Activated CD4-positive, alpha-beta memory T cell treated with anti-CD3 and anti-CD28 coated beads, Interleukin-2, amount 10 ng/mL, durations not matched to agents 7 days and 5 days (primary cell): ENCODE data around the gene PLXNB1. TPM values are rescaled to one million over a fixed set of nuclear protein-coding genes. Genes with fewer than 3 reads are reported as not detected.

ENCODE experiments used
- CTCF ChIA-PET: fragments of 350-600 bp; sonication (Branson Sonifier 250); formaldehyde crosslinking; loops from one replicate; lab custom pipeline; 2021; ENCODE audit warnings: antibody characterized with exemption, inconsistent platforms; lab: Charles Lee
- POLR2A ChIA-PET: fragments of 350-600 bp; sonication (Branson Sonifier 250); formaldehyde crosslinking; loops from one replicate; lab custom pipeline; 2021; ENCODE audit warnings: antibody characterized with exemption; lab: Charles Lee
- DNase-seq: peaks from one replicate; pipeline ENCODE4 v3.0.0-alpha.2; 2020
- H3K27ac Mint-ChIP-seq: one replicate; pipeline ENCODE4 v1.8.0; 2021; ENCODE audit warnings: mild to moderate bottlenecking, mixed read lengths
- H3K27me3 Mint-ChIP-seq: one replicate; pipeline ENCODE4 v1.8.0; 2021; ENCODE audit warnings: mixed read lengths
- H3K36me3 Mint-ChIP-seq: one replicate; pipeline ENCODE4 v1.8.0; 2021; ENCODE audit warnings: low read depth, mixed read lengths
- H3K4me1 Mint-ChIP-seq: one replicate; pipeline ENCODE4 v1.8.0; 2021; ENCODE audit warnings: mixed read lengths
- H3K4me3 Mint-ChIP-seq: one replicate; pipeline ENCODE4 v1.8.0; 2021; ENCODE audit warnings: mild to moderate bottlenecking, mixed read lengths
- H3K9me3 Mint-ChIP-seq: one replicate; pipeline ENCODE4 v1.8.0; 2021; ENCODE audit warnings: mixed read lengths
- total RNA-seq, 2 experiments: library from RNA; stranded (reverse); gene quantifications; one replicate each; pipeline ENCODE4 v1.2.3, GENCODE V29; 2021

Gene PLXNB1
- total RNA-seq, 2 experiments from 2014 or later = 1.7 to 1.9 TPM

GRCh38 chr3:48367201-48367600 lies 62.7 kb downstream of the PLXNB1 start:
- Mint-ChIP-seq H3K27ac (no peak overlapping the region), H3K4me1 (no peaks in the 10 kb centered on the region), H3K36me3 (no peaks in the 10 kb centered on the region), H3K4me3 (no peak overlapping the region), H3K9me3 (peaks cover 9% of the 10 kb centered on the region), H3K27me3 (peaks cover 8% of the 10 kb centered on the region)
- DNase-seq = no peak
- POLR2A ChIA-PET = no interaction called here
- CTCF ChIA-PET = interaction anchor here (0.7 to 1.0 kb wide), 2 partner anchors 33 to 87 kb away, joined by 3 to 4 read pairs; no protein-coding TSS in a partner anchor

GRCh38 chr3:48364840-48365239 lies 65.0 kb downstream of the PLXNB1 start:
- DNase-seq = no peak
- H3K27ac Mint-ChIP-seq = no peak overlapping the region
- H3K4me1 Mint-ChIP-seq = no peaks in the 10 kb centered on the region
- H3K27me3 Mint-ChIP-seq = peaks cover 19% of the 10 kb centered on the region
- H3K9me3 Mint-ChIP-seq = peaks cover 11% of the 10 kb centered on the region
- ChIA-PET CTCF (no interaction called here), POLR2A (no interaction called here)
- H3K4me3 Mint-ChIP-seq = no peak overlapping the region
- H3K36me3 Mint-ChIP-seq = no peaks in the 10 kb centered on the region

GRCh38 chr3:48361928-48362327 lies 68.0 kb downstream of the PLXNB1 start:
- Mint-ChIP-seq H3K4me3 (no peak overlapping the region), H3K36me3 (no peaks in the 10 kb centered on the region), H3K9me3 (peaks cover 13% of the 10 kb centered on the region), H3K27me3 (peaks cover 28% of the 10 kb centered on the region), H3K4me1 (no peaks in the 10 kb centered on the region), H3K27ac (no peak overlapping the region)
- ChIA-PET POLR2A (no interaction called here), CTCF (no interaction called here)
- no peak for DNase-seq

- H3K27me3 Mint-ChIP-seq = peaks cover 34% of the 10 kb centered on the region
- H3K9me3 Mint-ChIP-seq = peaks cover 2% of the 10 kb centered on the region
- H3K36me3 Mint-ChIP-seq = no peaks in the 10 kb centered on the region
- DNase-seq = no peak
- H3K4me1 Mint-ChIP-seq = no peaks in the 10 kb centered on the region
- CTCF ChIA-PET = no interaction called here
- H3K4me3 Mint-ChIP-seq = no peak overlapping the region
- POLR2A ChIA-PET = interaction anchor here (1.0 kb wide), 1 partner anchor 86 kb away, joined by 3 read pairs; no protein-coding TSS in a partner anchor
- no peak overlapping the region for H3K27ac Mint-ChIP-seq
These were observed 73.5 kb downstream of the PLXNB1 start for GRCh38 chr3:48356419-48356818.

- ChIA-PET POLR2A (no interaction called here), CTCF (no interaction called here)
- Mint-ChIP-seq H3K4me3 (no peak overlapping the region), H3K4me1 (no peaks in the 10 kb centered on the region), H3K27me3 (peaks cover 27% of the 10 kb centered on the region), H3K27ac (no peak overlapping the region), H3K36me3 (no peaks in the 10 kb centered on the region), H3K9me3 (no peaks in the 10 kb centered on the region)
- DNase-seq = no peak
These were observed 75.9 kb downstream of the PLXNB1 start for GRCh38 chr3:48353987-48354386.

Other genes starting within 250 kb of the PLXNB1 start
- gene CDC25A, start 241.7 kb downstream of the PLXNB1 start, total RNA-seq = 10 to 100 TPM; 19.6 to 20.1 TPM
- gene CAMP, start 206.6 kb downstream of the PLXNB1 start, total RNA-seq = not detected
- 10 to 100 TPM; 38.1 to 38.6 TPM for gene ZNF589, start 189.0 kb downstream of the PLXNB1 start, total RNA-seq
- 10 to 100 TPM; 28.0 to 32.5 TPM for gene NME6, start 128.7 kb downstream of the PLXNB1 start, total RNA-seq
- not detected for gene SPINK8, start 96.4 kb downstream of the PLXNB1 start, total RNA-seq
- gene FBXW12, start 57.9 kb downstream of the PLXNB1 start, total RNA-seq = not detected
- 10 to 100 TPM; 14.9 to 17.5 TPM for gene CCDC51, start 10.0 kb upstream of the PLXNB1 start, total RNA-seq
- 100 to 1,000 TPM; 240 to 241 TPM for gene TMA7, start 10.2 kb upstream of the PLXNB1 start, total RNA-seq
- gene ATRIP, start 16.7 kb upstream of the PLXNB1 start, total RNA-seq = 10 to 100 TPM; 13.4 to 15.2 TPM
- 100 to 1,000 TPM; 336 to 337 TPM for gene SHISA5, start 74.1 kb upstream of the PLXNB1 start, total RNA-seq
- gene PFKFB4, start 126.7 kb upstream of the PLXNB1 start, total RNA-seq = 10 to 100 TPM; 33.3 to 34.4 TPM
- gene UCN2, start 133.7 kb upstream of the PLXNB1 start, total RNA-seq = not detected
- 1 to 10 TPM in 1 of 2 experiments, under 1 TPM in 1; 0.40 to 1.4 TPM for gene COL7A1, start 165.2 kb upstream of the PLXNB1 start, total RNA-seq
- 100 to 1,000 TPM; 167 to 170 TPM for gene UQCRC1, start 179.6 kb upstream of the PLXNB1 start, total RNA-seq
- not detected for gene TMEM89, start 191.7 kb upstream of the PLXNB1 start, total RNA-seq
- 10 to 100 TPM; 55.4 to 56.0 TPM for gene SLC26A6, start 205.4 kb upstream of the PLXNB1 start, total RNA-seq
- 1 to 10 TPM; 7.2 to 8.0 TPM for gene CELSR3, start 232.8 kb upstream of the PLXNB1 start, total RNA-seq